Neural cell (in vitro differentiated cells): ENCODE results near the gene DOCK9. TPM values are rescaled to one million over a fixed set of nuclear protein-coding genes. Genes with fewer than 3 reads are reported as not detected.

Source experiments
- H2AFZ ChIP-seq: fragments of 200-600, 300-800 bp; sonication (generic), shearing (Covaris generic); 2 replicates; pipeline ENCODE4 v1.6.0; 2014; ENCODE audit warnings: low read depth, mild to moderate bottlenecking, antibody characterized with exemption, low read length, moderate library complexity
- H3F3A ChIP-seq: fragments of 200-600 bp; shearing (Covaris generic); 2 replicates; pipeline ENCODE4 v1.6.1; 2016; ENCODE audit warnings: mild to moderate bottlenecking, moderate library complexity, mixed read lengths, antibody characterized with exemption, low read length; ENCODE audit not compliant: insufficient read depth, poor library complexity, severe bottlenecking
- H3K27ac ChIP-seq: fragments of 200-600, 300-800 bp; sonication (generic), shearing (Covaris generic); 2 replicates; pipeline ENCODE4 v1.5.1; 2014; ENCODE audit warnings: mild to moderate bottlenecking, low read length, moderate library complexity
- H3K27me3 ChIP-seq: fragments of 300-800, 200-600 bp; sonication (generic), shearing (Covaris generic); 2 replicates; pipeline ENCODE4 v1.6.0; 2014; ENCODE audit warnings: mild to moderate bottlenecking, low read depth, low read length, moderate library complexity; ENCODE audit not compliant: insufficient read depth
- H3K36me3 ChIP-seq: fragments of 300-800, 200-600 bp; sonication (generic), shearing (Covaris generic); 2 replicates; pipeline ENCODE4 v1.5.1; 2014; ENCODE audit warnings: mild to moderate bottlenecking, antibody characterized with exemption, low read length, moderate library complexity; ENCODE audit not compliant: insufficient read depth
- H3K4me2 ChIP-seq: fragments of 300-800, 200-600 bp; sonication (generic), shearing (Covaris generic); 2 replicates; pipeline ENCODE4 v1.6.0; 2014; ENCODE audit warnings: mild to moderate bottlenecking, low read length
- H3K4me3 ChIP-seq: fragments of 300-800, 200-600 bp; sonication (generic), shearing (Covaris generic); 2 replicates; pipeline ENCODE4 v1.5.1; 2014; ENCODE audit warnings: mild to moderate bottlenecking, low read length, moderate library complexity
- H3K79me2 ChIP-seq: fragments of 200-600 bp; shearing (Covaris generic); replicated peaks from 2 replicates; pipeline ENCODE4 v1.6.0; 2014; ENCODE audit warnings: mild to moderate bottlenecking, low read length, moderate library complexity; ENCODE audit not compliant: insufficient read depth
- H3K9ac ChIP-seq: fragments of 300-800, 200-600 bp; sonication (generic), shearing (Covaris generic); 2 replicates; pipeline ENCODE4 v1.6.1; 2016; ENCODE audit warnings: mild to moderate bottlenecking, low read length, mixed read lengths
- H3K9me2 ChIP-seq: fragments of 200-600 bp; shearing (Covaris generic); 2 replicates; pipeline ENCODE4 v1.6.1; 2016; ENCODE audit warnings: mild to moderate bottlenecking, low read length, mixed read lengths; ENCODE audit not compliant: insufficient read depth
- H3K9me3 ChIP-seq: fragments of 200-600, 300-800 bp; sonication (generic), shearing (Covaris generic); 2 replicates; pipeline ENCODE4 v1.6.1; 2016; ENCODE audit warnings: mild to moderate bottlenecking, mixed run types, low read length, moderate library complexity, mixed read lengths
- H4K20me1 ChIP-seq: fragments of 200-600 bp; shearing (Covaris generic); 2 replicates; pipeline ENCODE4 v1.6.1; 2016; ENCODE audit warnings: mild to moderate bottlenecking, mixed run types; ENCODE audit not compliant: insufficient read depth
- CTCF ChIP-seq: fragments of 450-650 bp; IDR thresholded peaks from 2 replicates; pipeline ENCODE4 v1.5.1; 2014; ENCODE audit warnings: antibody characterized with exemption, mild to moderate bottlenecking, moderate library complexity; ENCODE audit not compliant: poor library complexity, severe bottlenecking
- EP300 ChIP-seq: fragments of 450-650 bp; conservative IDR thresholded peaks from 2 replicates; pipeline ENCODE4 v1.6.1; 2014; ENCODE audit warnings: antibody characterized with exemption, mild to moderate bottlenecking, moderate library complexity; ENCODE audit not compliant: poor library complexity, severe bottlenecking
- EZH2 ChIP-seq: fragments of 200-600, 300-800 bp; shearing (Covaris generic), sonication (generic); IDR thresholded peaks from 2 replicates; pipeline ENCODE4 v1.6.1; 2014; ENCODE audit warnings: antibody characterized with exemption, low read length, borderline replicate concordance, mild to moderate bottlenecking; ENCODE audit not compliant: insufficient read depth, poor library complexity, severe bottlenecking
- MXI1 ChIP-seq: fragments of 450-650 bp; conservative IDR thresholded peaks from 2 replicates; pipeline ENCODE4 v1.6.1; 2014; ENCODE audit warnings: antibody characterized with exemption, mild to moderate bottlenecking; ENCODE audit not compliant: poor library complexity, severe bottlenecking
- POLR2AphosphoS5 ChIP-seq: IDR thresholded peaks from 2 replicates; pipeline ENCODE4 v1.6.1; 2012
- RAD21 ChIP-seq: fragments of 450-650 bp; conservative IDR thresholded peaks from 2 replicates; pipeline ENCODE4 v1.6.1; 2014; ENCODE audit warnings: antibody characterized with exemption, mild to moderate bottlenecking, moderate library complexity
- REST ChIP-seq: IDR thresholded peaks from 2 replicates; pipeline ENCODE4 v1.6.1; 2012; ENCODE audit warnings: borderline replicate concordance
- SMC3 ChIP-seq: fragments of 450-650 bp; conservative IDR thresholded peaks from 2 replicates; pipeline ENCODE4 v1.6.1; 2014; ENCODE audit warnings: antibody characterized with exemption, mild to moderate bottlenecking, moderate library complexity; ENCODE audit not compliant: poor library complexity
- TAF1 ChIP-seq: IDR thresholded peaks from 2 replicates; pipeline ENCODE4 v1.6.1; 2012; ENCODE audit warnings: low read depth
- polyA plus RNA-seq: library from polyadenylated mRNA; depleted of rRNA; stranded (reverse); fragments of >200 nt; gene quantifications from 2 replicates; pipeline ENCODE4 v1.2.3, GENCODE V29; 2014

DOCK9 gene
- polyA plus RNA-seq, 1 donor from 2014 or later: 11.4 TPM

GRCh38 chr13:98787173-98787572 lies 190.7 kb downstream of the DOCK9 start:
- no peaks in the 10 kb centered on the region for H3K9me2 ChIP-seq
- no peaks in the 10 kb centered on the region for H4K20me1 ChIP-seq
- H3K36me3 ChIP-seq: no peaks in the 10 kb centered on the region
- no peak overlapping the region for H3K9ac ChIP-seq
- H3K4me2 ChIP-seq: no peak overlapping the region
- H3K27ac ChIP-seq: no peak overlapping the region
- H3F3A ChIP-seq: no peaks in the 10 kb centered on the region
- no peak overlapping the region for H3K4me3 ChIP-seq
- H2AFZ ChIP-seq: no peak overlapping the region
- H3K79me2 ChIP-seq: no peaks in the 10 kb centered on the region
- H3K9me3 ChIP-seq: no peaks in the 10 kb centered on the region
- H3K27me3 ChIP-seq: no peaks in the 10 kb centered on the region
- TF ChIP-seq CTCF (no peak), POLR2AphosphoS5 (no peak), REST (no peak), RAD21 (no peak), SMC3 (no peak), EZH2 (no peak), MXI1 (no peak), TAF1 (no peak), EP300 (no peak)

GRCh38 chr13:98786023-98786422 lies 191.8 kb downstream of the DOCK9 start:
- Histone ChIP-seq H3K36me3 (no peaks in the 10 kb centered on the region), H3K9me3 (no peaks in the 10 kb centered on the region), H2AFZ (no peak overlapping the region)

More at GRCh38 chr13:98786023-98786422, 191.8 kb downstream of the DOCK9 start:
- H3K4me2 ChIP-seq: no peak overlapping the region
- H4K20me1 ChIP-seq: no peaks in the 10 kb centered on the region
- no peaks in the 10 kb centered on the region for H3K27me3 ChIP-seq
- no peak overlapping the region for H3K4me3 ChIP-seq
- TF ChIP-seq REST (no peak), SMC3 (no peak)
- no peaks in the 10 kb centered on the region for H3K79me2 ChIP-seq
- no peaks in the 10 kb centered on the region for H3F3A ChIP-seq
- H3K9ac ChIP-seq: no peak overlapping the region
- H3K9me2 ChIP-seq: no peaks in the 10 kb centered on the region
- H3K27ac ChIP-seq: no peak overlapping the region
